Stomach (tissue), 9 donors: ENCODE measurements around the gene TMEM79. TPM values are rescaled to one million over a fixed set of nuclear protein-coding genes. Genes with fewer than 3 reads are reported as not detected.
A peak's percentile ranks its signal among the peaks of the same experiment; 100 is the strongest.

Source experiments
- DNase-seq, 2 donors: peaks; one replicate each; pipeline versions ENCODE4 v3.0.0 to v3.0.0-alpha.2; 2013 to 2019
- H3K27ac ChIP-seq, 5 donors: fragments of 200-600 bp in 4 of 5; sonication (generic) in 4 of 5; one replicate each; pipeline ENCODE4 v1.5.1; 2013 to 2019; ENCODE audit warnings: mild to moderate bottlenecking in 1 of 5, moderate library complexity in 1 of 5
- H3K27me3 ChIP-seq, 3 donors: fragments of 200-600 bp; sonication (generic); one replicate each; pipeline ENCODE4 v1.5.1; 2017 to 2019; ENCODE audit warnings: mixed run types in 1 of 3
- H3K36me3 ChIP-seq, 4 donors: fragments of 200-600 bp; sonication (generic); 1 replicate in 3 of 4; 2 replicates in 1 of 4; pipeline ENCODE4 v1.5.1; 2016 to 2019
- H3K4me1 ChIP-seq, 4 donors: fragments of 200-600 bp; sonication (generic); one replicate each; pipeline ENCODE4 v1.5.1; 2016 to 2019
- H3K4me3 ChIP-seq, 4 donors: fragments of 200-600 bp; sonication (generic) in 3 of 4; one replicate each; pipeline ENCODE4 v1.5.1; 2016 to 2019; ENCODE audit warnings: mild to moderate bottlenecking in 1 of 4
- H3K9me3 ChIP-seq, 4 donors: fragments of 200-600 bp; sonication (generic); one replicate each; pipeline ENCODE4 v1.5.1; 2016 to 2019
- CTCF ChIP-seq, 7 experiments: fragments of 450-650 bp in 4 of 7; fragments of 200-600 bp in 3 of 7; sonication (generic) in 3 of 7; IDR thresholded peaks; one replicate each; pipeline ENCODE4 v1.5.1; 2016 to 2019; ENCODE audit warnings: antibody characterized with exemption in 7 of 7, control low read depth in 2 of 7, mild to moderate bottlenecking in 1 of 7
- EP300 ChIP-seq: sonication (generic); formaldehyde crosslinking; IDR thresholded peaks from one replicate; pipeline ENCODE4 v1.6.1; 2017; ENCODE audit warnings: antibody characterized with exemption
- POLR2A ChIP-seq, 4 donors: fragments of 450-650 bp; IDR thresholded peaks; one replicate each; pipeline ENCODE4 v1.6.1; 2016; ENCODE audit warnings: antibody characterized with exemption in 4 of 4, control low read depth in 2 of 4, mild to moderate bottlenecking in 1 of 4, moderate library complexity in 1 of 4
- POLR2AphosphoS5 ChIP-seq, 3 donors: sonication (generic); formaldehyde crosslinking; IDR thresholded peaks; one replicate each; pipeline ENCODE4 v1.6.1; 2016; ENCODE audit warnings: antibody characterized with exemption in 3 of 3
- WGBS, 5 donors: extraction: QIAGEN DNeasy Blood & Tissue Kit in 3 of 5; methylation state at CpG; one replicate each; pipeline versions ENCODE4 v1.1.5 to v1.1.7; 2013 to 2018; 5-methylcytosine and 5-hydroxymethylcytosine counted together
- intact Hi-C: fragments of 100-400 bp; cut with DNase I; formaldehyde crosslinking; loops from one replicate; pipeline ENCODE4 v1.15.1; 2023; ENCODE audit warnings: low total_unique reads
- polyA plus RNA-seq, 3 donors: library from polyadenylated mRNA; stranded (reverse); fragments of 200-250 nt; gene quantifications; one replicate each; pipeline ENCODE4 v1.2.3, GENCODE V29; 2013
- total RNA-seq, 5 donors: library from RNA; depleted of rRNA; stranded (reverse); fragments of >200 nt; gene quantifications; one replicate each; pipeline versions ENCODE4 v1.1.0 to v1.2.3, GENCODE V29; 2014 to 2016
- donor health status: healthy with polysubstance abuse.
- donor health status: Bipolar disorder and iron deficiency.
- donor health status: healthy.

The TMEM79 gene
- total and polyA plus RNA-seq, 8 donors = 1.1 to 24.9 (median 2.9) TPM; not detected in 1

- Histone ChIP-seq H3K4me1 (peaks cover 22 to 44% (median 43%) of the 10 kb centered on the region in 4 donors), H3K4me3 (no peak overlapping the region), H3K27me3 (no peaks in the 10 kb centered on the region), H3K36me3 (peaks cover 3 to 36% (median 27%) of the 10 kb centered on the region in 4 donors), H3K27ac (no peak overlapping the region), H3K9me3 (no peaks in the 10 kb centered on the region)
- intact Hi-C loops = no loop called here
- no peak for DNase-seq
- 91 to 95% (median 93%) methylated on average over 12 to 21 of the region's 21 CpGs for WGBS, 5 donors
- TF ChIP-seq POLR2AphosphoS5 (IDR thresholded peaks at IDR 0.05) (no peak), POLR2A (IDR thresholded peaks at IDR 0.05) (no peak), EP300 (no peak), CTCF (IDR thresholded peaks at IDR 0.05) (no peak)
Observed at GRCh38 chr1:156285437-156285836, 1.3 kb downstream of the TMEM79 start.

GRCh38 chr1:156286061-156286460 is 1.9 kb downstream of the TMEM79 start:
- peaks cover 21 to 44% (median 43%) of the 10 kb centered on the region in 4 donors for H3K4me1 ChIP-seq
- H3K27me3 ChIP-seq = no peaks in the 10 kb centered on the region
- no peak overlapping the region for H3K27ac ChIP-seq
- no peaks in the 10 kb centered on the region for H3K9me3 ChIP-seq
- TF ChIP-seq EP300 = no peak
- no peak for TF ChIP-seq POLR2A (IDR thresholded peaks at IDR 0.05)
- TF ChIP-seq POLR2AphosphoS5 (IDR thresholded peaks at IDR 0.05) = no peak
- TF ChIP-seq CTCF (IDR thresholded peaks at IDR 0.05) = no peak
- H3K36me3 ChIP-seq = peaks cover 3 to 36% (median 27%) of the 10 kb centered on the region in 4 donors
- H3K4me3 ChIP-seq = no peak overlapping the region
- WGBS, 5 donors = 91 to 94% (median 92%) methylated on average over 8 of the region's 8 CpGs
- intact Hi-C loops = no loop called here
- no peak for DNase-seq

- H3K27me3 ChIP-seq = no peaks in the 10 kb centered on the region
- no peaks in the 10 kb centered on the region for H3K9me3 ChIP-seq
- intact Hi-C loops = no loop called here
- H3K36me3 ChIP-seq = peaks cover 3 to 48% (median 42%) of the 10 kb centered on the region in 4 donors
- TF ChIP-seq CTCF (IDR thresholded peaks at IDR 0.05) = no peak
- TF ChIP-seq POLR2A (IDR thresholded peaks at IDR 0.05) = no peak
- TF ChIP-seq POLR2AphosphoS5 (IDR thresholded peaks at IDR 0.05) = no peak
- TF ChIP-seq EP300 = no peak
- H3K4me1 ChIP-seq = peaks cover 10 to 51% (median 42%) of the 10 kb centered on the region in 4 donors
- H3K4me3 ChIP-seq = no peak overlapping the region
- DNase-seq = no peak
- H3K27ac ChIP-seq = no peak overlapping the region
Observed at GRCh38 chr1:156289857-156290256, 5.7 kb downstream of the TMEM79 start.

GRCh38 chr1:156291226-156292061 is 7.3 kb downstream of the TMEM79 start:
- H3K36me3 ChIP-seq = peaks cover 3 to 38% (median 33%) of the 10 kb centered on the region in 4 donors
- intact Hi-C loops = no loop called here
- H3K27ac ChIP-seq = peak overlapping the region; percentile 69 to 87 (median 75)
- DNase-seq = peak; percentile 92 to 96
- peaks cover 14 to 57% (median 45%) of the 10 kb centered on the region in 4 donors for H3K4me1 ChIP-seq
- no peaks in the 10 kb centered on the region for H3K27me3 ChIP-seq
- H3K4me3 ChIP-seq = peak overlapping the region; percentile 44 to 54 (median 48)
- TF ChIP-seq POLR2A (IDR thresholded peaks at IDR 0.05) (peak in 1 of 4 donors; percentile 32), CTCF (IDR thresholded peaks at IDR 0.05) (no peak), POLR2AphosphoS5 (IDR thresholded peaks at IDR 0.05) (peak in 2 of 3 donors; percentile 77 to 81)
- WGBS, 5 donors = 9 to 26% (median 13%) methylated on average over 22 to 37 of the region's 37 CpGs
- no peaks in the 10 kb centered on the region for H3K9me3 ChIP-seq
